ENCODE measurements around the gene HSD17B10.

The HSD17B10 gene

DNA sequence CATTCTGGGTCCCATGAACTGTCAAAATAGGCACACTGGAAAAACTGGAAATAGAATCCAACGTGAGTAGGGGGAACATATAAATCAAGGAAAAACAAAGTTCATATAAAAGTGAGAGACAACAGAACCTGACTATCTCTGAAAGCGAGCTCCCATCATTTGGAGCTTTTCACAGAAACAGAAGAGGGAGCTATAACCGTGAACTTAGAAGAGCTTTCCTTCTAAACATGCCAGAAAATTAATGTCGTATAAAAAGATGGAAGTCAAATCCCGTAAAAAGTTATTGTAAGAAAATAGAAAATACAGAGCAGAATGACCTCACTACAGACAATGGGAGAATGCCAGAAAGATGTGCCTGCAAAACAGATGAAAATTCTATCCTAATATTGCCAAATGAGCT is 23.9 kb upstream of the HSD17B10 start:
- TF ChIP-seq GABPA (IDR thresholded peaks at IDR 0.05; ENCODE audit: low read depth) (no peak), POLR2AphosphoS5 (IDR thresholded peaks at IDR 0.05; ENCODE audit: low read depth) (no peak), SPI1 (IDR thresholded peaks at IDR 0.05; ENCODE audit: borderline replicate concordance, low read depth) (no peak)
- TF ChIP-seq, protein P1, sequence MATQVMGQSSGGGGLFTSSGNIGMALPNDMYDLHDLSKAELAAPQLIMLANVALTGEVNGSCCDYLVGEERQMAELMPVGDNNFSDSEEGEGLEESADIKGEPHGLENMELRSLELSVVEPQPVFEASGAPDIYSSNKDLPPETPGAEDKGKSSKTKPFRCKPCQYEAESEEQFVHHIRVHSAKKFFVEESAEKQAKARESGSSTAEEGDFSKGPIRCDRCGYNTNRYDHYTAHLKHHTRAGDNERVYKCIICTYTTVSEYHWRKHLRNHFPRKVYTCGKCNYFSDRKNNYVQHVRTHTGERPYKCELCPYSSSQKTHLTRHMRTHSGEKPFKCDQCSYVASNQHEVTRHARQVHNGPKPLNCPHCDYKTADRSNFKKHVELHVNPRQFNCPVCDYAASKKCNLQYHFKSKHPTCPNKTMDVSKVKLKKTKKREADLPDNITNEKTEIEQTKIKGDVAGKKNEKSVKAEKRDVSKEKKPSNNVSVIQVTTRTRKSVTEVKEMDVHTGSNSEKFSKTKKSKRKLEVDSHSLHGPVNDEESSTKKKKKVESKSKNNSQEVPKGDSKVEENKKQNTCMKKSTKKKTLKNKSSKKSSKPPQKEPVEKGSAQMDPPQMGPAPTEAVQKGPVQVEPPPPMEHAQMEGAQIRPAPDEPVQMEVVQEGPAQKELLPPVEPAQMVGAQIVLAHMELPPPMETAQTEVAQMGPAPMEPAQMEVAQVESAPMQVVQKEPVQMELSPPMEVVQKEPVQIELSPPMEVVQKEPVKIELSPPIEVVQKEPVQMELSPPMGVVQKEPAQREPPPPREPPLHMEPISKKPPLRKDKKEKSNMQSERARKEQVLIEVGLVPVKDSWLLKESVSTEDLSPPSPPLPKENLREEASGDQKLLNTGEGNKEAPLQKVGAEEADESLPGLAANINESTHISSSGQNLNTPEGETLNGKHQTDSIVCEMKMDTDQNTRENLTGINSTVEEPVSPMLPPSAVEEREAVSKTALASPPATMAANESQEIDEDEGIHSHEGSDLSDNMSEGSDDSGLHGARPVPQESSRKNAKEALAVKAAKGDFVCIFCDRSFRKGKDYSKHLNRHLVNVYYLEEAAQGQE (IDR thresholded peaks at IDR 0.05; ENCODE audit: insufficient replicate concordance, low read depth): no peak
- TF ChIP-seq, protein P2, sequence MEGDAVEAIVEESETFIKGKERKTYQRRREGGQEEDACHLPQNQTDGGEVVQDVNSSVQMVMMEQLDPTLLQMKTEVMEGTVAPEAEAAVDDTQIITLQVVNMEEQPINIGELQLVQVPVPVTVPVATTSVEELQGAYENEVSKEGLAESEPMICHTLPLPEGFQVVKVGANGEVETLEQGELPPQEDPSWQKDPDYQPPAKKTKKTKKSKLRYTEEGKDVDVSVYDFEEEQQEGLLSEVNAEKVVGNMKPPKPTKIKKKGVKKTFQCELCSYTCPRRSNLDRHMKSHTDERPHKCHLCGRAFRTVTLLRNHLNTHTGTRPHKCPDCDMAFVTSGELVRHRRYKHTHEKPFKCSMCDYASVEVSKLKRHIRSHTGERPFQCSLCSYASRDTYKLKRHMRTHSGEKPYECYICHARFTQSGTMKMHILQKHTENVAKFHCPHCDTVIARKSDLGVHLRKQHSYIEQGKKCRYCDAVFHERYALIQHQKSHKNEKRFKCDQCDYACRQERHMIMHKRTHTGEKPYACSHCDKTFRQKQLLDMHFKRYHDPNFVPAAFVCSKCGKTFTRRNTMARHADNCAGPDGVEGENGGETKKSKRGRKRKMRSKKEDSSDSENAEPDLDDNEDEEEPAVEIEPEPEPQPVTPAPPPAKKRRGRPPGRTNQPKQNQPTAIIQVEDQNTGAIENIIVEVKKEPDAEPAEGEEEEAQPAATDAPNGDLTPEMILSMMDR (IDR thresholded peaks at IDR 0.05; ENCODE audit: insufficient read depth, low read length): no peak
- Histone ChIP-seq H3K27me3 (ENCODE audit: insufficient read depth, poor library complexity, severe bottlenecking) (no peaks in the 10 kb centered on the region), H3K4me3 (replicated peaks; ENCODE audit: insufficient read depth, low read length) (no peak overlapping the region), H3K27ac (replicated peaks) (no peak overlapping the region)
- no peak for DNase-seq (ENCODE audit: low read depth in 1 of 2, low spot score in 1 of 2)

DNA sequence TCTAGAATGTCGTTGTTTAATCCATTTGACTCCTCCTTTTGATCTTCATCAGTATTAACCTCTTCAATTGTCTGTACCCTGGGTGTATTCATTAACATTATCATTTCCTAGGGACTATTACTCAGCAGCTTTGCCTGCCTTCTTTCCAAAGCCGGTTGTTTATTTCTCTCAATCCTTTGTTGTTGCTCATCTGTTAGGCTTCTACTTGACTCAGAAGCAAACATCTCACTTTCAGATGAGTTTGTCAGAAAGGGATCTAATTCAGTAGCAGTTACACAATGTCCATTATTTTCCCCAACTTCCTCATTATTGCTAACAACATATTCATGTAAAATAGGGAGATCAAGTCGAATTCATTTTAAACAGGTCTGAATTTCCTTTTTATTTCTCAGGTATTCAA is 22.1 kb upstream of the HSD17B10 start:
- H3K4me3 ChIP-seq (replicated peaks; ENCODE audit: insufficient read depth, low read length): no peak overlapping the region
- H3K27me3 ChIP-seq (ENCODE audit: insufficient read depth, poor library complexity, severe bottlenecking): no peaks in the 10 kb centered on the region
- no peak for DNase-seq (ENCODE audit: low read depth in 1 of 2, low spot score in 1 of 2)
- H3K27ac ChIP-seq (replicated peaks): no peak overlapping the region
- TF ChIP-seq SPI1 (IDR thresholded peaks at IDR 0.05; ENCODE audit: borderline replicate concordance, low read depth): no peak
- no peak for TF ChIP-seq GABPA (IDR thresholded peaks at IDR 0.05; ENCODE audit: low read depth)
- no peak for TF ChIP-seq POLR2AphosphoS5 (IDR thresholded peaks at IDR 0.05; ENCODE audit: low read depth)
- TF ChIP-seq, protein P1 (IDR thresholded peaks at IDR 0.05; ENCODE audit: insufficient replicate concordance, low read depth): no peak
- TF ChIP-seq, protein P2 (IDR thresholded peaks at IDR 0.05; ENCODE audit: insufficient read depth, low read length): no peak

DNA sequence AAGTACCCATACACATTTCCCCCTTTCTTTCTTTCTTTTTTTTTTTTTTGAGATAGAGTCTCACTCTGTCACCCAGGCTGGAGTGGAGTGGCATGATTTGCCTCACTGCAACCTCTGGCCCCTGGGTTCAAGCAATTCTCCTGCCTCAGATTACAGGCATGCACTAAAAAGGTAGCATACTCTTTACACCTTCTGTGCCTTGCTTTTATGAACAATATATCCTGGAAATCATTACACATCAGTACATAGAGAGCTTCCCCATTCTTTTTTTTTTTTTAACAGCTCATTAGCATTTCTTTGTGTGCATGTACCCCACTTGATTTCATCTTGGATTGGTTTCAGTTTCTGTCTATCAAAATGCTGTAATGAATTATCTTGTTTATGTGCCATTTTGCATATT is 18.6 kb upstream of the HSD17B10 start:
- TF ChIP-seq GABPA (IDR thresholded peaks at IDR 0.05; ENCODE audit: low read depth) (no peak), POLR2AphosphoS5 (IDR thresholded peaks at IDR 0.05; ENCODE audit: low read depth) (no peak), SPI1 (IDR thresholded peaks at IDR 0.05; ENCODE audit: borderline replicate concordance, low read depth) (no peak)
- TF ChIP-seq, protein P2 (IDR thresholded peaks at IDR 0.05; ENCODE audit: insufficient read depth, low read length): no peak
- TF ChIP-seq, protein P1 (IDR thresholded peaks at IDR 0.05; ENCODE audit: insufficient replicate concordance, low read depth): no peak
- H3K27ac ChIP-seq (replicated peaks): no peak overlapping the region
- H3K4me3 ChIP-seq (replicated peaks; ENCODE audit: insufficient read depth, low read length): no peak overlapping the region
- DNase-seq (ENCODE audit: low read depth in 1 of 2, low spot score in 1 of 2): no peak
- H3K27me3 ChIP-seq (ENCODE audit: insufficient read depth, poor library complexity, severe bottlenecking): no peaks in the 10 kb centered on the region

Data from HL-60 (cell line).